ENCODE results near the gene CHCHD10.

Gene CHCHD10

DNA sequence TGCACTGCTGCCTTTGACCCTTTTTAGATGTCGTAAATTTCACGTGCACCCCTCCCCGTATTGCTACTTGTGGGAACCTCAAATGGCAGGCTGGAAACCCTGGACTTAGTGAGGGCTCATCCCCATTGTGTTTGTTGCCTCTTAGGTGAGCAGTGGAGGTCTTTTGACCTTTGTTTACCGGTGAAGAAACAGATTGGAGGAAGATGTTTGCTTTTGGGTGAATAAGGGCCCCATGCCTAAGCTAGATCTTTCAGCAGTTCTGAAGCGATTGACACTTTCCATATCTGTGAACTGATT is 19.8 kb upstream of the CHCHD10 start:
- DNase-seq (ENCODE audit: low spot score) = no peak

GRCh38 chr22:23786752-23787599 is 19.2 kb upstream of the CHCHD10 start, which contains the start of gene SMARCB1:
Gene SMARCB1, plus strand, starts transcription at chr22:23786966. Its CDS starts 204 bp downstream, at chr22:23787170.
- peak; percentile 90 for DNase-seq (ENCODE audit: low spot score)

DNA sequence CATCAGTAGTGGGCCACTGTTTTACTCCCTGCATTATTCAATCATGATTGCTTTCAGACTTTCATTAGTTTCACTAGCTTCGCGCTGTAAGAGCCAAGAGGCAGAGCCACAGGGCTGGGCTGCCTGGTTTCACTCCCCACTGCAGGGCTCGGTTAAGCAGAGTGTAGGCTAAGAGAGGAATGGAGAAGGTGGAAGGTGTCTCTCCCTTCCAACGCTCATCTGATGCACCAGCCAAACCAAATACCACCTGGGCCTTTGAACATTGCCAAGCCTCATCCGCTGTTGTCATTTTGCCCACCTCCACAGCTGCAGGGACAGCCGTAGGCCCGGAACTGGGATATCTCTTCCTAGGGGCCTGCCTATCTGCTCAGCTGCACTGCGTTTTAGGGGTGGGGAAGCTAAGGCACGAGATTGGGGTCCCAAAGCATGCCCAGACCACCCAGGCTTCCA is 18.5 kb upstream of the CHCHD10 start:
- DNase-seq (ENCODE audit: low spot score) = no peak

DNA sequence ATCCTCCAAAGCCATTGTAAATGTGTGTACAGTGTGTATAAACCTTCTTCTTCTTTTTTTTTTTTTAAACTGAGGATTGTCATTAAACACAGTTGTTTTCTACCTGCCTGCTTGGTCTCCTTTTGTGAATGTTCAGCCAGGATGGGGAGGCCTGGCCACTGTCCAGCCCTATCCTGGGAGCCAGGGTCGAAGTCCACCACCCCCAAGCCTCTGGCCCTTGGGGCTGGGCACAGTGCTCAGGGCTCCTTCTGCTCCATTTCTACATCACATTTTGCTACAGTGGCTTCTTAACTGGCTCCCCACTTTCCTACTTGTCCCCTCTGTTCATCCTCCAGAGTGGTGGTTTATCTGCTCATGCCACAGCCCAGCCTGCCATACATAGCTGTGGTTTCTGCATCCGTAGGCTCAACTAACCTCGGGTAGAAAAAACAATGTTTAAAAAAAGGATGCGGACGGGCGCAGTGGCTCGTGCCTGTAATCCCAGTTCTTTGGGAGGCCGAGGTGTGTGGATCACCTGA is 16.5 kb upstream of the CHCHD10 start:
- DNase-seq (ENCODE audit: low spot score) = no peak

GRCh38 chr22:23783265-23784150 is 15.7 kb upstream of the CHCHD10 start:
- DNase-seq (ENCODE audit: low spot score) = no peak

GRCh38 chr22:23782703-23783102 is 14.9 kb upstream of the CHCHD10 start:
- DNase-seq (ENCODE audit: low spot score) = no peak

DNA sequence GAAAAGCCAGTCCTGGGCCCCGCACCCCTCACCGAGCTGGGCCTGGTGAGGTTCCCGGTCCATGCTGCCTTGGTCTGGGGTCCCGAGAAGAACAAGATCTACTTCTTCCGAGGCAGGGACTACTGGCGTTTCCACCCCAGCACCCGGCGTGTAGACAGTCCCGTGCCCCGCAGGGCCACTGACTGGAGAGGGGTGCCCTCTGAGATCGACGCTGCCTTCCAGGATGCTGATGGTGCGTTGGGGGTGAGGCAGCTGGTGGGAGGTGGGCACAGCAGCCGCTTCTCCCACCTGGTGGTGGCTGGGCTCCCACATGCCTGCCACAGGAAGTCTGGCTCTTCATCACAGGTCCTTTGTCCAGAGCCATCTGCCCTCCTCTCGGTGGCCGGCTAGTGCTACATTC is 14.5 kb upstream of the CHCHD10 start:
- DNase-seq (ENCODE audit: low spot score) = no peak

DNA sequence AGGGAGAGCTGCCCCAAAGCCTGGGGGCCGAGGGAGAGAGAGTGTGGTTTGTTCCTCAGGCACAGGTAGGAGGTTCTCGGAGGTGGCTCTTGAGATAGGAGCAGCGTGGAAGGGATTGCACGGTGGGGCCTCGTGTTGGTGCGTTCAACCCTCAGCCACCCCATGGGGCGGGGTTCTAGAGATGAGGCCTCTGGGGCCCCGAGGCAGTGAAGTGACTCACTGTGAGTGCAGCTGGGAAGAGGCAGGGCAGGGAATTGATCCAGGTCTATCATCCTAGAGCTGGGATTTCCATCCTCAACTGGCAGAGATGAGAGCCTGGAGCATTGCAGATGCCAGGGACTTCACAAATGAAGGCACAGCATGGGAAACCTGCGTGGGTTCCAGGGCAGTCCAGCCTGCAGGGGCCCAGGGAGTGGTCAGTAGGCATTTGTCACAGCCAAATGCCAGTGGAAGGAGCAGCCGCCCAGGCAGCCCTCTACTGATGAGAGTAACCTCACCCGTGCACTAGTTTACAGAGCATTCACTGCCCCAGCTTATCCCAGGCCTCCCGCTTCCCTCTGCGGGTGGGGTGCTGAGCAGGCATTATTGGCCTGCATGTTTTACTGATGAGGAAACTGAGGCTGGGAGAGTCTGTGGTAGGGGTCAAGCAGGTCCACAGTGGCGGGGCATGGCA is 13.9 kb upstream of the CHCHD10 start:
- peak; percentile 55 for DNase-seq (ENCODE audit: low spot score)

- DNase-seq (ENCODE audit: low spot score) = no peak
Measured at GRCh38 chr22:23781065-23781464, 13.3 kb upstream of the CHCHD10 start.

DNA sequence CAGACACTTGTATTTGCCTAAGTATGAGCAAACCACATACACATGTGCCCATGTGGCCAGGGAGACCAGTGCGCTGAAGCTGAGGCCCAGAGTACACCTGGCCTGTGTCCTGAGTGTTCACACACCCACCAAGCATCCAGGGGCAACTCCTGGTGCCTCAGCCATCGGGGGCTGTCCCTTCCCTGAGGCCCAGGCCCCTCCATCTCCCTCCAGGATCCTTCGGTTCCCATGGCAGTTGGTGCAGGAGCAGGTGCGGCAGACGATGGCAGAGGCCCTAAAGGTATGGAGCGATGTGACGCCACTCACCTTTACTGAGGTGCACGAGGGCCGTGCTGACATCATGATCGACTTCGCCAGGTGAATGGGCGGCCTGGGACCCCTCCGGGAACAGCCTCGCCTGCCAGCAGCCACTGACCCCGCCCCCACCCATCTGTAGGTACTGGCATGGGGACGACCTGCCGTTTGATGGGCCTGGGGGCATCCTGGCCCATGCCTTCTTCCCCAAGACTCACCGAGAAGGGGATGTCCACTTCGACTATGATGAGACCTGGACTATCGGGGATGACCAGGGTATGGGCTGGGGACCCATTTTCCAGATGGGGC is 12.5 kb upstream of the CHCHD10 start:
- DNase-seq (ENCODE audit: low spot score) = no peak

GRCh38 chr22:23779731-23780130 is 12.0 kb upstream of the CHCHD10 start:
- no peak for DNase-seq (ENCODE audit: low spot score)

GRCh38 chr22:23779083-23779482 is 11.3 kb upstream of the CHCHD10 start:
- DNase-seq (ENCODE audit: low spot score) = no peak

GRCh38 chr22:23778577-23778900 is 10.8 kb upstream of the CHCHD10 start:
- no peak for DNase-seq (ENCODE audit: low spot score)

- no peak for DNase-seq (ENCODE audit: low spot score)
Measured at GRCh38 chr22:23777776-23778576, 10.2 kb upstream of the CHCHD10 start.

DNA sequence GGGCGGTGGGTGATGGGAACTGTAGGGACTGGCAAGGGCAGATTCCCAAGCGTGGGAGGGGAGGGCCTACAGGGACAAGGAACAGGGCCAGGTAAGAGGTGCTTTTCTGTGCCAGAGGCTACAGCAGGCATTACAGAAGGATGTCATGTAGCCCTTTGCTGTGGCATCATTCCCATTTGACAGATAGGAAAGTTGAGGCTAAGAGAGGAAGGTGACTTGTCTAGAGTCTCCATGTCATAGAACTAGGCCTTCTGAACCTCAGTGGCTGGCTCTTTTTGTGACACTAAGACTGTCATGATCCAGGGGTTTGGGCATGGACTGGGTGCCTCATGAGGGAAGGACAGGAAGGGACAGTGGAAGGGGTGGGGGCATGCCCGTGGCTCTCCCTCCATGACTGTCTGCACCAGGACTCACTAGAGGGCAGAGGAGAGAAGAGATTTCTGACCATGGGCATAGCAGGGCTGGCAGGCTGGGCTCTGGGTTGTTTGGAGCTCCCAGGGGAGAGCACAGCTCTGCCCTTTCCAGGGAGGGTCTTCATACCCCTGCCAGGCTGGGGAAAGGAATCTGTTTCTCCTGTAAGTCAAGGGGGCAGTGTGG is 8.1 kb upstream of the CHCHD10 start:
- no peak for DNase-seq (ENCODE audit: low spot score)

- DNase-seq (ENCODE audit: low spot score) = no peak
Measured at GRCh38 chr22:23774922-23775436, 7.2 kb upstream of the CHCHD10 start.

- DNase-seq (ENCODE audit: low spot score) = no peak
Measured at GRCh38 chr22:23774114-23774921, 6.5 kb upstream of the CHCHD10 start.

DNA sequence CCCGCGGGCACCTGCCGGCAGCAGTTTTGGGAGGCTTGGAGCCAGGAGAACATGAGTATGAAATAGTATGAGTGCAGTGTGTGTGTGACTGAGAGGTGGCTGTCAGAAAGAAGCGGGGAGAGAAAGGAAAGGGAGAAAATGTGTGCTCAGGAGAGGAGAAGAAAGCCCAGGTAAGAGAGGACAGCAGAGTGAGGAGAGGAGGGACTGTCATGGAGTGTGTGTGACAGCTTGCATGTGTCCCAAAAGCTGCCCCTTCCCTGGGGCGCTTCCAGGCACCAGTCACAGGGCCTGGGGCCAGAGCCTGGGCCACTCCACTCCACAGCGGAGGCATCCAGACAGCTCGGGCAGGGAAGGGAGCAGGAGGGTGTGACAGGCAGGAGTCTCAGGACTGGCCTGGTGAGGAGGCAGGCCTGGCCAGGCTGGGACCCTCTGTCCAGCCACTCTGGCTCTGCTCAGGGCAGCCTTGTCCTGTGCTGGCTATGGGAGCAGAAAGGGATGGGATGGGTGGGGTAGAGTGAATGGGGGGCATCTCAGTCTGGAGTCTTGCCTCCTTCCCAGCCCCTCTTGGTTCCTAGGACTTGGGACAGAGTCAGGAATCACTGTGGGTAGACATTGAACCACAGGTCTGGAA is 5.8 kb upstream of the CHCHD10 start:
- no peak for DNase-seq (ENCODE audit: low spot score)
